GM12878 (cell line): ENCODE data around the gene EPB41L2.

Source experiments
- ATF7 ChIP-seq: fragments of 450-650 bp; IDR thresholded peaks from 2 replicates; pipeline ENCODE4 v1.6.1; 2016; ENCODE audit warnings: low read depth, mild to moderate bottlenecking
- CREM ChIP-seq: IDR thresholded peaks from 2 replicates; pipeline ENCODE4 v1.6.1; 2014; ENCODE audit warnings: antibody characterized with exemption, low read depth
- CTCF ChIP-seq, 3 experiments: IDR thresholded peaks in 2 of 3; conservative IDR thresholded peaks in 1 of 3; 2 replicates each; pipeline ENCODE4 v1.5.1; 2011; ENCODE audit warnings: low read depth in 3 of 3, low read length in 3 of 3, mild to moderate bottlenecking in 3 of 3, control low read depth in 2 of 3, moderate library complexity in 2 of 3, inconsistent platforms in 1 of 3, mixed read lengths in 1 of 3; ENCODE audit not compliant: control insufficient read depth in 2 of 3, insufficient read depth in 1 of 3; ENCODE audit errors: extremely low read depth in 1 of 3
- EZH2 ChIP-seq: IDR thresholded peaks from 2 replicates; pipeline ENCODE4 v1.6.1; 2012; ENCODE audit warnings: low read depth, mild to moderate bottlenecking, control low read depth, inconsistent platforms, low read length, borderline replicate concordance; ENCODE audit not compliant: control insufficient read depth
- FOXK2 ChIP-seq: fragments of 450-650 bp; IDR thresholded peaks from 2 replicates; pipeline ENCODE4 v1.6.1; 2017; ENCODE audit warnings: mild to moderate bottlenecking, moderate library complexity
- HDAC2 ChIP-seq: fragments of 200-600 bp; sonication (generic); IDR thresholded peaks from 2 replicates; pipeline ENCODE4 v1.6.1; 2017
- POLR2AphosphoS5 ChIP-seq: IDR thresholded peaks from 2 replicates; pipeline ENCODE4 v1.6.1; 2011; ENCODE audit warnings: mild to moderate bottlenecking, low read length, inconsistent platforms
- SP1 ChIP-seq: IDR thresholded peaks from one replicate; pipeline ENCODE4 v1.6.1; 2011; ENCODE audit warnings: low read depth, low read length
- TAF1 ChIP-seq: IDR thresholded peaks from 2 replicates; pipeline ENCODE4 v1.6.1; 2011; ENCODE audit warnings: mild to moderate bottlenecking, low read depth, low read length, borderline replicate concordance
- ZBTB33 ChIP-seq: fragments of 450-650 bp; IDR thresholded peaks from 2 replicates; pipeline ENCODE4 v1.6.1; 2017; ENCODE audit warnings: mild to moderate bottlenecking
- ZBTB40 ChIP-seq: fragments of 450-650 bp; IDR thresholded peaks from 2 replicates; pipeline ENCODE4 v1.6.1; 2016; ENCODE audit warnings: mild to moderate bottlenecking, moderate library complexity, borderline replicate concordance

- TF ChIP-seq CTCF (IDR thresholded peaks at IDR 0.05 in 2 of 3, conservative IDR thresholded peaks at IDR 0.05 in 1 of 3; ENCODE audit: control insufficient read depth in 2 of 3, extremely low read depth in 1 of 3, insufficient read depth in 1 of 3, low read depth in 3 of 3, low read length in 3 of 3), result no peak
- TF ChIP-seq FOXK2, result no peak
- no peak for TF ChIP-seq HDAC2
- TF ChIP-seq SP1, result no peak
- TF ChIP-seq CREM, result no peak
- TF ChIP-seq ZBTB33, result no peak
- TF ChIP-seq POLR2AphosphoS5, result no peak
- TF ChIP-seq EZH2, result no peak
- TF ChIP-seq TAF1, result no peak
- no peak for TF ChIP-seq ATF7
- TF ChIP-seq ZBTB40, result no peak
These were observed 13.4 kb downstream of the EPB41L2 start for GRCh38 chr6:131049608-131050007.
